ENCODE measurements around the gene GNA15.
"Not testable (repeated sequence)": the region's sequence is repeated elsewhere in the genome, so short reads cannot be mapped to it uniquely, and the experiment has no call there.

The GNA15 gene, protein sequence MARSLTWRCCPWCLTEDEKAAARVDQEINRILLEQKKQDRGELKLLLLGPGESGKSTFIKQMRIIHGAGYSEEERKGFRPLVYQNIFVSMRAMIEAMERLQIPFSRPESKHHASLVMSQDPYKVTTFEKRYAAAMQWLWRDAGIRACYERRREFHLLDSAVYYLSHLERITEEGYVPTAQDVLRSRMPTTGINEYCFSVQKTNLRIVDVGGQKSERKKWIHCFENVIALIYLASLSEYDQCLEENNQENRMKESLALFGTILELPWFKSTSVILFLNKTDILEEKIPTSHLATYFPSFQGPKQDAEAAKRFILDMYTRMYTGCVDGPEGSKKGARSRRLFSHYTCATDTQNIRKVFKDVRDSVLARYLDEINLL

DNA sequence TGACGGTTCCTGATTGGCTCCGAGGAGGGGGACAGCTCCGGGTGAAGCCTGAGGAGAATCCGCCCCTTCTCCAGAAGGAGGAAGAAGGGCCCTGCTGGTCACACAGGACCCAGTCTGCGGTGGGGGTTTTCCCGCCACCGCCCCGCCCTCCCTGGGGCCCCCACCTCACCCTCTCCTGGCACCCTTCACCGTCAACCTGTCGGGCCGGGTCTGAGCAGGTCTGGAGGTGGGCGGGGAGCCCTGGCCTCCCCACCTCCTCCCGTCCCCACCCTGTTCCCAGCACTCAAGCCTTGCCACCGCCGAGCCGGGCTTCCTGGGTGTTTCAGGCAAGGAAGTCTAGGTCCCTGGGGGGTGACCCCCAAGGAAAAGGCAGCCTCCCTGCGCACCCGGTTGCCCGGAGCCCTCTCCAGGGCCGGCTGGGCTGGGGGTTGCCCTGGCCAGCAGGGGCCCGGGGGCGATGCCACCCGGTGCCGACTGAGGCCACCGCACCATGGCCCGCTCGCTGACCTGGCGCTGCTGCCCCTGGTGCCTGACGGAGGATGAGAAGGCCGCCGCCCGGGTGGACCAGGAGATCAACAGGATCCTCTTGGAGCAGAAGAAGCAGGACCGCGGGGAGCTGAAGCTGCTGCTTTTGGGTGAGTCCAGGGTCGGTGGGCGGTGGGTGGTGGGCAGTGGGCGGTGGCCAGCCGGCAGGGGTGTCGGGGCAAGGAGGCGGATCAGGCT is at the start of gene GNA15:
Gene GNA15 (plus strand): TSS at position 73 of the 723 bp plus-strand sequence. CDS start 418 bp downstream, at position 491.
- peak; percentile 78 to 86 (median 79) for DNase-seq

DNA sequence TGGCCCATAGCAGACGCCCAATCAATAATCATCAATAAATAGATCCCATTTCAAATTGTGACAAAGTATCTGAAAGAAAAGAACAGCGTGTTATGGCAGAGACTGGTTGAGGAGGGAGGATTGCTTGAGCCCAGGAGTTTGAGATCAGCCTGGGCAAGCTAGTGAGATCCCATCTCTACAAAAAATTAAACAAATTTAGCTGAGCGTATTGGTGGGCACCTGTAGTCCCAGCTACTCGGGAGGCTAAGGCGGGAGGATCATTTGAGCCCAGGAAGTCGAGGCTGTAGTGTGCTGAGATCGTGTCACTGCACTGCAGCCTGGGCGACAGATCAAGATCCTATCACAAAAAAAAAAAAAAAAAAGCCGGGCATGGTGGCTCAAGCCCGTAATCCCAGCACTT is 48.1 kb upstream of the GNA15 start:
- DNase-seq = no peak

DNA sequence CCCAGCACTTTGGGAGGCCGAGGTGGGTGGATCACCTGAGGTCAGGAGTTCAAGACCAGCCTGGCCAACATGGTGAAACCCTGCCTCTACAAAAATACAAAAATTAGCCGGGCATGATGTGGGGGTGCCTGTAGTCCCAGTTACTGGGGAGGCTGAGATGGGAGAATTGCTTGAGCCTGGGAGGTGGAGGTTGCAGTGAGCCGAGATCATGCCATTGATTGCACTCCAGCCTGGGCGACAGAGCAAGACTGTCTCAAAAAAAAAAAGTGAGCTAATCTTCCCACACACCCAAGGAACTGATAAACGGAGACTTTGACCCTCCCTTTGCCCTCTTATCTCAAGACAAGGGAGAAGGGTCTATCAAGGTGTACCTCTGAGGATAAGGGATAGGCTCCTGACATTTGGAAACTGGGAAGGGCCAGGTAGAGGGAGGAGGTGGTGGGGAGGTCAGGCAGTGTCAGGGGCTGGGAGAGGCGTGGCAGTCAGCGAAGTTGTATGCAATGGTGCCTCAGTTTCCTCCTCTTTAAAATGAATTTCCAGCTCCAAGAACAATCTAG is 46.5 kb upstream of the GNA15 start:
- not testable (repeated sequence) for DNase-seq

DNA sequence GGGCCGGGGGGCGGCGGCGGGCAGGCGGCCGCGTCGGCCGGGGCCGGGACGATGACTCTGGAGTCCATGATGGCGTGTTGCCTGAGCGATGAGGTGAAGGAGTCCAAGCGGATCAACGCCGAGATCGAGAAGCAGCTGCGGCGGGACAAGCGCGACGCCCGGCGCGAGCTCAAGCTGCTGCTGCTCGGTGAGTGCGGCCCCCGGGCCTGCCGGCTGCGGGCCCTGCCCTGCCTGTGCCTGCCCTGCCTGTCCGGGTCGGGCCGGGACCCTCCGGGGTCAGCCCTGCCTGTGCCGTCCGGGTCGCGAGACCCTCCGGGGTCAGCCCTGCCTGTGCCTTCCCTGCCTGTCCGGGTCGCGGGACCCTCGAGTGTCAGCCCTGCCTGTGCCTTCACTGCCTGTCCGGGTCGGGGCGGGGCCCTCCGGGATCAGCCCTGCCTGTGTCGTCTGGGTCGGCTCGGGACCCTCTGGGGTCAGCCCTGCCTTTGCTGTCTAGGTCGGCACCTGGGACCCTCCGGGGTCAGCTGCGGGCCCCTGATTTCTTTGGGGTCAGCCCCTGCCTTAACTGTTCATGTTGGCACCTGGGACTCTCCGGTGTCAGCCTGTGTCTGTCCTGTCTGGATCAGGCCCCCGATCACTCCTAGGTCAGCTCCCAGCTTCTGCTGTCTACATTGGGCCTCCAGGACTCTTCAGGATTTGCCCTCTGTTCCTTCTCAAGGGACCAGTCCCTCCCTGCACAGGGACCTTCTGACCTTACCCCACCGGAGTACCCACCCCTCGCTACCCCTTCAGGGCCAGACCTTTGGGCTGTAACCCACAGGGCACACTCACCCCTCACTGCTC is 41.0 kb upstream of the GNA15 start:
- peak; percentile 32 to 51 (median 50) for DNase-seq

DNA sequence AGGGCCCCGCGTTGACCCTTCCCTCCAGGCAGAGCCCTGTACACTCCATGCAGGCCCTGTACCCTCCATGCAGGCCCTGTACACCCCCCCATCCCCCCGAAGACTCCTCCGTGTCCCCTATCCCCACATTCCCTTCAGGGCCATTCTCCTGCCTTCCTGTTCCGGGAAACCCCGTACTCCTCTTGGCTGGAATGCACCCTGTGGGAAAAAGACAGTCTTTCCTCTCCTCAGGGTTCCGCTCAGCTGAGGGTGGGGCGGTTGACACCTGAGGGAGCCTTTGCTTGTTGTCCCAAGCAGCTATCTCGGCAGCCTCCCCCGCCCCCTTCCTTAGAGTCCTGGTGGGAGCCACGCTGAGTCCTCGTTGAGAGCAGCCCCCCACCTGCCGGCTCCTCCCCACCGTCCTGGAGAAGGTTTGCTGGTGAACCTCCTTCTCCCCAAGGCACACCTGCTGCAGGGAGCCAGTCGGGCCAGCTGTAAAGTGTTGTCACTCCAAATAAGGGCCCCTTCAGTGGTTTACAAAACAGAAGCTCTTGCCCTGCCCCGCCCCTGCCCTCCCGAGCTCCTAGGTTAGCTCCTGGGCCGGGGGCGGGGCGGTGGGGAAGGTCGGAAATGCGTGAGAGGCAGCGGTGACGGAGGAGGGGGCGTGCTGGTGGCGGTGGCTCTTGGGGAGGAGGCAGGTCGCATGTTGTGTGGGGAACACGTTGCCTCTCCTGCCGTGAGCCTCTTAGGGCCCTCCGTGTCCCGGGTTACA is 40.2 kb upstream of the GNA15 start:
- peak in 1 of 3 donors; percentile 54 for DNase-seq

DNA sequence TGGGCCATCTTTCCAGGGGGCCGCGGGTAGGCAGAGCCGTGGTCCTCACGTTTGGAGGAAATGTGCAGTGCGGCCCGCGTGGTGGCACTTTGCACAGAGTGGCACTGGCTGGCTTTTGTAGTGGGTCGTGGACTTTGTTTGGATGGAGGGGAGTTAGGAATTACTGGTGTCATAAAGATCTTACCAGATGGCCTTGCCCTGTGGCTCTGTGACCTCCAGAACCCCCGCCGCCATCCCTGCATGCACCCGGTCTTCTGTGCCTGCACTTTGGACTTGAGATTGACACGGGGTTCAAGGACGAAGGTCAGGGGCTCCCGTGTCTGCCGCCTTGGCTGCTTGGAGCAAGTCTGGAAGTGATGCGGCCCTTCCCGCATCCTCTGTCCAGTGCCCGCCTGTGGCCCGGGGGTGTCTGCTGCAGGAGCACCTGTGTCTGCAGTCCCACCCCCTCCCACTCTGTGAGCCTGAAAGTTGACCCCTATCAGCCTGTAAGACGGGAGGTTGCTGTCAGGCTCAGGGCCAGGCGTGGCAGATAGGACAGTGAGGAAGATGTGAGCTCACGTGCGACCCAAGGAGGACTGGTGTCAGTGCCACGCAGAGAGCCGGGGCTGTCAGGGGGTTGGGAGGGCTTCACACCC is 39.4 kb upstream of the GNA15 start:
- no peak for DNase-seq

DNA sequence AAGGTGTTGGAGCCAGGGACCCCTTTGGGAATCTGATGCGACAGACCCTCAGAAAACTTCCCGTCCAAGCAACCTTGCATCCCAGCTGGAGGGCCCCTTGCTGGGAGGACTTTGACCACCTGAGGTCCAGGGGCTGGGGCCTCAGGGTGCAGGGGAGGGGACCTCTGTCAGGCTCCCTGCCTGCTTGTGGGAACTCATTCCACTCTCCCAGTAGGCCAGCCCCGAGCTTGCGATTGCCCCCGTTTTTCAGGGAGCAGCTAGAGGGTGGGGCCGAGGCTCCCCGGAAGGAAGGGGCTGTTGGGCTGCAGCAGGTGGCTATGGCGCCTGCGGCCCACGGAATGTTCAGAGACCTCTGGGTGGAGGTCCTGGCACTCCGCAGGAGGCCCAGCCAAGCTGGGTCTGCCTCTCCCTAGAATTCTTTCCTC is 38.9 kb upstream of the GNA15 start:
- no peak for DNase-seq

DNA sequence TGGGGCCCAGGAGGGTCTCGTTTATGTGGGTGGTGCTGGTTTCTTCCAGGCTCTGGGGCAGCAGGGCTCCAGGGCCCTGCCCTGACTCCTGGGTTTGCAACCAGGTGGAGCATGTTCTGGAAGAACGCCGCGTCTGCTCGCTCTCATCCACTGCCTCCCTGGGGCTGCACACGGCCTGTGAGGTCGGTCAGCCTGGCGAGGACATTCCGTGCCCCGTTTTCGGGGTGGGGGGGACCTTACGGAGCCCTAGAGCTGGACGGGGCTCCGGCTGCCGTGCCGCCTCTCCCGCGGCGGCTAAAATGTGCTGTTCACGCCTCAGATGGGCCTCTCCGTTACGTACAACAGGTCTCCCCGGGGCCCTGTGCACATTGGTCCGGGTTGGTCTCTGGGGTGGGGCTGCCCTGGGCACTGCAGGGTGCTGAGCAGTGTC is 38.4 kb upstream of the GNA15 start:
- no peak for DNase-seq

DNA sequence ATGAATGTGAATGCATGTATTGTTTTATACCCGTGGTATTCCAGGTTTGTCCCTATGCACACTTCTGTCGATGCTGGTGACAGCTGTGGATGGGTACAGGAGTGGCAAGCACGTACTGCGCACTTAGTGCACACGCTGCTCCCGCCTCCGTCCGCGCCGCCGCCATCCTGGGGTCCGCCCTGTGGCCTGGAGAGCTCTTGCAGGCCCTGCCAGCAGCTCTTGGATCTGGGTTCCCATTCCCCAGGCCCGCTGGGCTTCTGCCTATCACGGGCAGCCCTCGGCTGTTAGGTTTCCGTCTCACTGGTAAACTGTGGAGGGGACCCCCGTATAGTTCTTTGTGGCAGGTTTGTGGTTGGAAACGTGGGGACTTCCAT is 37.7 kb upstream of the GNA15 start:
- no peak for DNase-seq

DNA sequence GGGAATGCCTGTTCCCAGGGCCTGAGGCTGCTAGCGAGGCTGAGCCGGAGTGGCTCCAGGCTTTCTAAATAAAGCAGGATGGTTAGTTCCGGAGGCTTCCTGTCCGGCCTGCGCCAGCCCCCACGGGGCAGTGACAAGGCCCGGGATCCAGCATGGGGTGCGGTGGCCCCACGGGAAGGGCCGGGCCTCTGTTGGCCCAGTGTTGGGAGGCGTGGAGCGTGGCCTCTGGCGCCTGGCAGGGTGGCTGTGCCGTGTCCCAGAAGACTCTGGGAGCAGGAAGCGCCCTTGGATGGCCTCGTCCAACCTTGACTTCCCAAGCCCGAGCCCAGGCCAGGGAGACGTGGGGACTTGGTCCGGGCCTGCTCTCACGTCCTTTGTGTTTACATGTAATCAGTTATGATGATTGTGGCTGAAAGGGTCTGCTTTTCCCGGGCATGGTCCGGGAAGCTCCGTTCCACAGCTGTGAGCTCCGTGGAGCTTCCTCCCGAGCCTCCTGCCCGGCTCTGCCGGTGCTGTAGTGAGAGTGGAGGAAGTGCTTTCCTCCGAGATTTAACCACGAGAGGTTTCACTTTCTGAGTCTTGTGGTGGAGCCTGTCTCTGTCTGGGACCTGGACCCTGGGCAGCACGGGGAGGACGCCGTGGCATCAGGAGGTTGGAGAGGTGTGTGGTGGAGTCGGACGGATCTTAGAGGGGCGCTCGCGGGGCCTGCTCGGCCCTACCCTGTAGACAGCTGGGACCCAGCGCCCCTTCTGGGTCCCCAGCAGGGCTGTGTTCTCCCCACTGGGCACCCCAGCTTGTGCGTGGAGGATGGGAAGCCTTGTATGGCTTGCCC is 37.1 kb upstream of the GNA15 start:
- peak; percentile 57 to 63 (median 61) for DNase-seq

DNA sequence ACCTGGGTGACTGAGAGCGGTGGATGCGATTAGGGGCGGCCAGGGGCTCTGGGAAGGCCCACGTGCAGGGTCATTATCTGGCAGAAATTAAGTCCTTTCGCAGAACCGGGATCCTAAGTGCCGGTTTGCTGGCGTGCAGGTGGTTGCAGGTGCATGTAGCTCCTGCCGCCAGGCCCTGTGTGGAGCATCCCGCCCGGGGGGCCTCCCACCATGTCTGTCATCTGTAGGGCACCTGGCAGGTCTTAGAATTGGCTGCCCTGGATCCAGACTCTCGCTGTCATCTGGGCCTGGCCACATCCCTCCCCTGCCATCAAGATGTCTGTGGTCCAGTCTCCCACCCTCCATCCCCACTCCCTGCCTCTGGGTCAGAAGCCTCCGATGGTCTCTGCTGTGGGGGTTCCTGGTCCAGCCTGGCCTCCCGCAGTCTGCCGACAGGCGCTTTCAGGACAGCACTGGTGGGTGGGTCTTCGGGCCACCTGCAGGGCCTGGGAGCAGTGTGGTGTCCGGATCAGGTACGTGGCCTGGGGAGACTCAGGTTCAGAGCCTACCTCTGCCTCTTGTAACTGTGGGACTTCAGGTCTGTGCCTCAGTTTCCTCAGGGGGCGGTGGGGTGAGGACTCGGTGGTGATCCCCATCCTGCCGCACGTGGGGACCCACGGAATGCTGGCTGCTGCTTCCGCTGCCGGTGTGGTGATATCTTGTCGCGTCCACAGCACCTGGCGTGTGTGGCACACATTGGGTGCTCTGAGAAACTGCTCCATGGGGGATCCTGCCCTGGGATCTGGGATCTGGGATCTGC is 36.3 kb upstream of the GNA15 start:
- no peak for DNase-seq

DNA sequence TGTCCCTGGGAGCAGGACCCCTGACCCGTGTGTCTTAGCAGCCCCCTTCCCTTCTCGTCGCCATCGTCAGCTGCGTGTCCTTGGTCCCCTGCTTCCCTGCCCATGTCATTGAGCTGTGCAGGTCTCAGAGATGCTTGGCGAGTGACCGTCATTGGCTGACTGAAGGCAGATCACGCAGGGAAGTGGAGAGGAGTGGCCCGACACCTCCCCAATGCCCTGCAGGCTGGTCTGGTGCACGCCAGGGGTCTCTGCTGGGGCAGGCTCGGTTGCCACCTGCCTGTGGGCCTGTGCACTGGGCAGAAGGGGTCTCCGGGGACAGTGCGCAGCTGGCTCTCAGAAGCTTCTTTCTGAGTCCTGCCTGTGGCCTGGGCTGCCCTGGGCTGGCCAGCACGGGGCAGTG is 35.5 kb upstream of the GNA15 start:
- DNase-seq = no peak

DNA sequence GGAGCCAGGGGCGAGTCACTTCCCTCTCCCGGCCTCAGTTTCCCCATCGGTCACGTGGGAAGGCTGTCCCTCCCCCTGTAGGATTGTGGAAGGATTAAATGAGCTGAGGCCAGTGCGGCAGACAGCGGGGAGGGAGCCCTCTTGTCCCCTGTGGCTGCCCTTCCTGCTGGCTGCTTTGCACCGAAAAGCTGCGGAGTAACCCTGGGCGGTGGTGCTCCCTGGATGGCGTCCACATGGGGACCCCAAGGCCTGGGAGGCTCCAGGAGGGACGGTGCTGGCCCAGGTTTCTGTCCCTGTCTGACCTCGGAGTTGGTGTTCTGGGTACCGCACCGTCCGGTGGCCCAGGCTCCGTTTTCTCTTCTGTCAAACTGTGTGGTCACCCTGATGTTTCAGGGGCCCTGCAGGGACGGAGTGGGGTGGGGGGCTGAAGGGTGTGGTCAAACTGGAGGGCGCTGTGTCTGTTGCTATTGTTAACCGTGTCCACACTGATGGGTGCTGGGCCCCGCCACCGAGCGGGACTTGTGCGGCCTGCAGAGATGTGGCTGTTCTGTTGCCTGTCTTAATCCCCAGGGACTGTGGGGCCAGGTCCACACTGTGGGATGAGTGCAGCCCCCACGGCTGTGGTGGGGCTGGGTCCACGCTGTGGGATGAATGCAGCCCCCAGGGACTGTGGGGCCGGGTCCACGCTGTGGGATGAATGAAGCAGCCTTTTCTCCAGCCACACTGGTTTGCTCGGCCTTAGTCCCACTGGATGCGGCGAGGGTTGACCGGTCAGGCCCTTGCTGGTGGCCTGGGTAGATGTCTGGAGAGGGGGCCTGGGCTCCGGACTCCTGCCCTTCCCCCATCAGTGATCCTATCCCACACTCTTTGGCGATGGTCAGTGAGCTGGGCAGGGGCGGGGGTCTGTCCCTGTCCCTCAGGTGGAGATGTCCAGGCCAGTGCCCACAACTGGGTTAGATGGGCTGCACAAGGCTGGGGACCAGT is 34.8 kb upstream of the GNA15 start:
- no peak for DNase-seq

DNA sequence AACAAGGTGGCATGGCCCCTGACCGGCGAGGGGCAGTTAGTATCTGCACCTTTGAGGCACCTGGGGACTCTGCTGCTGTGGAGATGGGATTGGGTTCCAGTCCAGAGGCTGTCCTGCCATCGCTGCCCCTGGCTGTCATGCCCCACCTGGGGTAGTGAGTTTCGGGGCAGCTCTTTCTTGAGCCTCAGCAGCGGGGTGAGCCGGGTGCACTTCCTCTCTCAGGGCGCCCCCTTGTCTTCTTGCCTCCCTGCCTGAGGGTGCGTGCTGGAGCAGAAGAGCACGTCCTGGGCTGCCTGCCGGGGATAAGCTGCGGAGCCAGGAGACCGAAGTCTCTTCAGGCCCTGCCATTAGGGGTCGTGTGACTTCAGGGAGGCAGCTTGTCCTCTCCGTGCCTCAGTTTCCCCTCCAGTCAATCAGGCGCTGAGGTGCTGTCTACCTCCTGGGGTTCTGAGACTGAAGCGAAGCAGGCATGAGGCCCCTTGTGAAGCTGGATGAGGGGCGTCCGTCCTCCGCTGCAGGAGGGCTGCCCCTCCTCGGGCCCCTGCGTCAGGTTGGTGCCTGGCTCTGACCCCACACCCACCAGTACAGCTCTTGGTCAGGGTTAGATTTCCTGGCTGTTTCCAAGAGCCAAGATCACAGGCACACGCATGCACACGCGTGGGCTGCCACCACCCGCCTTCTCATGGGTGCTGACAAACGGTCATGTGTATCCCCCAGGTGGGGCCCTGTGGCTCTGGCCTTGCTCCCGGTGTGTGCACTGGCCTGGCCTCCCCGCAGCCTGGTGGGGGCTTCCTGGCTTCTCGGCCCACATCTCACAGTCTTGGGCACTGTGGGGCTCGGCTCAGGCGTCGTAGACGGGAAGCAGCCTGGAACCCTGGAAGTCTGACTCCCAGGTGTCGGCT is 33.3 kb upstream of the GNA15 start:
- DNase-seq = no peak

DNA sequence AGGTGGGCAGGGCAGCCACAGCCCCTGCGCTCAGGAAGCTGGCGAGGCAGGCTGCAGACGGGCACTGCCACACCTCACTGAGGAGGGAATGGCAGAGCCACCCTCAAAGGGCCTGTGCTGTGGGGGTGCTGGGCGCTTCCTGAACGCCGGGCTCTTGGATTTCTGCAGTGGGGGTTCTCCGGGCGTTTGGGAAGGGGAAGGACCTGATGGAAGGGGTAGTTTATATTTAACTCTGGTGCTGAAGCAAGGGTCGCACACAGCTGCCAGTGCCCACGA is 31.2 kb upstream of the GNA15 start:
- no peak for DNase-seq

DNA sequence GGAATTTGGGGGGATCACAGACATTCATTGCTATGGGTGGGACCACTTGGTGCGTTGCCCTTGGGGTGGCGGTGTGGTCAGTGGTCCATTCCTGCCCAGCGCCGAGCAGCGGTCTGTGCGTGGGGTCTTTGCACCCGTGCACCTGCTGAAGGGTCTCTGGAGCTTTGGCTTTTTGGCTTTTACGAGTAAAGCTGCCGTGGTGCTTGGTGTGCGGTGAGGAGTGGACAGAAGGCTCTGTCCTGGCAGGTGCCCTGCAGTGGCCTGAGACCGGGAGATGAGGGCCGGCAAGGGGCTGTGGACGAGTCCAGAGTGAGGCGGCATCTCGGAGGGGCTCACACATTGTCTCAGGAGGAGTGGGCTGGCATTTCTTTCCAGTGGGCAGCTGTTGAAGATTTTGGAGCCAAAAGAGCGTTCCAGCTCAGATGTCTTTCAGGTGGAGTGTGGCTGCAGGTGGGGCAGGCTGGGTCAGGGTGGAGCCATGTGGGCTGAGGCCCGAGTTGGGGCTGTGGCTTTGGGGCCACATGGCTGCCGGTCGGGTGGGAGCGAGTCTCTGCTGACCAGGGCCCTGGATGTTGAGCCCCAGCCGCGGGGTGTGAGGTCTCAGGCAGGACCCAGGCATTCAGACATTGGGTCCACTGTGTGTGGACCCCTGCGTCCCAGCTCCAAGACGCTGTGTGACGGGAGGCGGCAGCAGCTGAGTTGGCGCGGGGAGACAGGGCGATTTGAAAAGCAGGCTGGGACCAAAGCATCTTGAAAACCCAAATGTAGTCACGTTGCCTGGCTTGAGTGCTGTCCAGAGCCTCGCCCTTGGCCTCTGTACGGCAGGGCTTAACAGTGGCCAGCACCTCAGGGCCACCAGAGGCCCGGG is 30.0 kb upstream of the GNA15 start:
- DNase-seq = no peak
